Left kidney (tissue), 2 donors: ENCODE measurements around the gene C1orf52. TPM values are rescaled to one million over a fixed set of nuclear protein-coding genes. Genes with fewer than 3 reads are reported as not detected.

Experiments used
- DNase-seq: peaks from one replicate; pipeline ENCODE4 v3.0.0-alpha.2; 2013
- polyA plus RNA-seq: library from polyadenylated mRNA; unstranded; fragments of 120-200 nt; gene quantifications from one replicate; pipeline ENCODE4 v1.2.1, GENCODE V29; 2013; ENCODE audit not compliant: insufficient read length

Gene C1orf52
- polyA plus RNA-seq, 1 donor = 43.1 TPM

GRCh38 chr1:85200463-85201339 lies 58.8 kb downstream of the C1orf52 start, which contains the start of gene SYDE2:
Gene SYDE2 (minus strand): TSS chr1:85201016. CDS start chr1:85200996, 20 bp downstream.
- DNase-seq = peak; percentile 65

Other genes with a start within 250 kb of the C1orf52 start
- 23.1 TPM for gene MCOLN3, start 211.2 kb downstream of the C1orf52 start, polyA plus RNA-seq
- 12.9 TPM for gene SYDE2, start 58.6 kb downstream of the C1orf52 start, polyA plus RNA-seq
- 24.2 TPM for gene BCL10, start 17.0 kb upstream of the C1orf52 start, polyA plus RNA-seq
- 127 TPM for gene DDAH1, start 205.5 kb upstream of the C1orf52 start, polyA plus RNA-seq